CD4-positive, alpha-beta T cell (primary cell): Measurements from ENCODE around the gene BRD3OS. TPM values are rescaled to one million over a fixed set of nuclear protein-coding genes. Genes with fewer than 3 reads are reported as not detected.

Experiments
- ATAC-seq: fragments of 200-7000 bp; cut with Tn5 transposase; one replicate; pipeline ENCODE4 v1.10.0; 2022; ENCODE audit warnings: mild to moderate bottlenecking; ENCODE audit not compliant: poor library complexity
- CTCF ChIA-PET: fragments of 350-600 bp; sonication (Branson Sonifier 250); formaldehyde crosslinking; loops from one replicate; lab custom pipeline; 2021; ENCODE audit warnings: antibody characterized with exemption, inconsistent platforms; lab: Charles Lee
- POLR2A ChIA-PET: fragments of 350-600 bp; sonication (Branson Sonifier 250); formaldehyde crosslinking; loops from one replicate; lab custom pipeline; 2021; ENCODE audit warnings: antibody characterized with exemption, inconsistent platforms; lab: Charles Lee
- DNase-seq, 14 experiments: peaks; one replicate each; pipeline ENCODE4 v3.0.0-alpha.2; 2013 to 2020; ENCODE audit warnings: mixed read lengths in 2 of 14
- H3K27ac ChIP-seq, 2 donors: one replicate each; pipeline versions ENCODE4 v1.5.1 to v1.7.0; 2013; ENCODE audit warnings: low read length in 2 of 2, low read depth in 1 of 2, mild to moderate bottlenecking in 1 of 2
- H3K27me3 ChIP-seq, 2 experiments: 1 replicate in 1 of 2; 2 replicates in 1 of 2; pipeline versions ENCODE4 v1.6.1 to v1.7.0; 2013; ENCODE audit warnings: low read length in 2 of 2, control low read depth in 1 of 2, mild to moderate bottlenecking in 1 of 2, moderate library complexity in 1 of 2; ENCODE audit not compliant: insufficient read depth in 2 of 2, control insufficient read depth in 1 of 2
- H3K36me3 ChIP-seq: one replicate; pipeline ENCODE4 v1.6.1; 2013; ENCODE audit warnings: low read length, control low read depth; ENCODE audit not compliant: insufficient read depth
- H3K4me1 ChIP-seq: one replicate; pipeline ENCODE4 v1.6.1; 2013; ENCODE audit warnings: low read length, control low read depth; ENCODE audit not compliant: insufficient read depth
- H3K4me3 ChIP-seq: one replicate; pipeline ENCODE4 v1.5.1; 2013; ENCODE audit warnings: mild to moderate bottlenecking, low read length, moderate library complexity
- H3K9me3 ChIP-seq, 2 experiments: 1 replicate in 1 of 2; 2 replicates in 1 of 2; pipeline versions ENCODE4 v1.6.1 to v1.7.0; 2013; ENCODE audit warnings: low read length in 2 of 2, mild to moderate bottlenecking in 2 of 2, control low read depth in 1 of 2, moderate library complexity in 1 of 2; ENCODE audit not compliant: control insufficient read depth in 1 of 2, insufficient read depth in 1 of 2
- H3K27ac Mint-ChIP-seq: one replicate; pipeline ENCODE4 v1.8.0; 2020; ENCODE audit warnings: mixed read lengths
- H3K27me3 Mint-ChIP-seq: one replicate; pipeline ENCODE4 v1.8.0; 2021; ENCODE audit warnings: mixed read lengths
- H3K36me3 Mint-ChIP-seq: one replicate; pipeline ENCODE4 v1.8.0; 2021; ENCODE audit warnings: low read depth, mixed read lengths
- H3K4me1 Mint-ChIP-seq: one replicate; pipeline ENCODE4 v1.8.0; 2021; ENCODE audit warnings: low read depth, mixed read lengths
- H3K4me3 Mint-ChIP-seq: one replicate; pipeline ENCODE4 v1.8.0; 2020; ENCODE audit warnings: mild to moderate bottlenecking, mixed read lengths
- H3K9me3 Mint-ChIP-seq: one replicate; pipeline ENCODE4 v1.8.0; 2020; ENCODE audit warnings: mixed read lengths
- intact Hi-C, 2 experiments: fragments of 100-400 bp; cut with DNase I in 1 of 2; cut with micrococcal nuclease in 1 of 2; formaldehyde crosslinking; loops; one replicate each; pipeline versions ENCODE4 v1.15.1 to v1.9.0; 2023 to 2025; cut with DNase I, micrococcal nuclease
- total RNA-seq, 174 experiments: library from RNA in 2 of 174; stranded (reverse) in 2 of 174; gene quantifications; one replicate each; pipeline ENCODE4 v1.2.3 and lab custom pipeline; 2021 to 2026
- TF ChIP-seq, protein P1 (sequence below): fragments of 200-600 bp; IDR thresholded peaks from one replicate; pipeline ENCODE4 v1.8.0; 2022; ENCODE audit warnings: antibody characterized with exemption, mild to moderate bottlenecking

BRD3OS gene
- total RNA-seq, 2 experiments from 2014 or later = 4.0 to 4.9 TPM

- no peak for ATAC-seq
- TF ChIP-seq, protein P1, sequence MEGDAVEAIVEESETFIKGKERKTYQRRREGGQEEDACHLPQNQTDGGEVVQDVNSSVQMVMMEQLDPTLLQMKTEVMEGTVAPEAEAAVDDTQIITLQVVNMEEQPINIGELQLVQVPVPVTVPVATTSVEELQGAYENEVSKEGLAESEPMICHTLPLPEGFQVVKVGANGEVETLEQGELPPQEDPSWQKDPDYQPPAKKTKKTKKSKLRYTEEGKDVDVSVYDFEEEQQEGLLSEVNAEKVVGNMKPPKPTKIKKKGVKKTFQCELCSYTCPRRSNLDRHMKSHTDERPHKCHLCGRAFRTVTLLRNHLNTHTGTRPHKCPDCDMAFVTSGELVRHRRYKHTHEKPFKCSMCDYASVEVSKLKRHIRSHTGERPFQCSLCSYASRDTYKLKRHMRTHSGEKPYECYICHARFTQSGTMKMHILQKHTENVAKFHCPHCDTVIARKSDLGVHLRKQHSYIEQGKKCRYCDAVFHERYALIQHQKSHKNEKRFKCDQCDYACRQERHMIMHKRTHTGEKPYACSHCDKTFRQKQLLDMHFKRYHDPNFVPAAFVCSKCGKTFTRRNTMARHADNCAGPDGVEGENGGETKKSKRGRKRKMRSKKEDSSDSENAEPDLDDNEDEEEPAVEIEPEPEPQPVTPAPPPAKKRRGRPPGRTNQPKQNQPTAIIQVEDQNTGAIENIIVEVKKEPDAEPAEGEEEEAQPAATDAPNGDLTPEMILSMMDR = no peak
These were observed 48.4 kb upstream of the BRD3OS start for GRCh38 chr9:133976887-133977286.

GRCh38 chr9:133977421-133978201 is 47.7 kb upstream of the BRD3OS start:
- Mint-ChIP-seq H3K9me3 (no peaks in the 10 kb centered on the region), H3K27ac (no peak overlapping the region), H3K4me1 (no peaks in the 10 kb centered on the region), H3K27me3 (no peaks in the 10 kb centered on the region), H3K36me3 (no peaks in the 10 kb centered on the region), H3K4me3 (no peak overlapping the region)
- ChIA-PET CTCF (no interaction called here), POLR2A (no interaction called here)
- no peak for DNase-seq
- no peak overlapping the region for H3K27ac ChIP-seq
- no peaks in the 10 kb centered on the region for H3K36me3 ChIP-seq
- H3K9me3 ChIP-seq = no peaks in the 10 kb centered on the region
- no peak overlapping the region for H3K4me3 ChIP-seq
- no peaks in the 10 kb centered on the region for H3K27me3 ChIP-seq
- intact Hi-C loops = no loop called here
- no peak for ATAC-seq
- no peaks in the 10 kb centered on the region for H3K4me1 ChIP-seq
- TF ChIP-seq, protein P1 = no peak

More at GRCh38 chr9:133976887-133977286, 48.4 kb upstream of the BRD3OS start:
- Mint-ChIP-seq H3K27ac (no peak overlapping the region), H3K36me3 (no peaks in the 10 kb centered on the region), H3K9me3 (no peaks in the 10 kb centered on the region), H3K27me3 (no peaks in the 10 kb centered on the region), H3K4me3 (no peak overlapping the region), H3K4me1 (no peaks in the 10 kb centered on the region)
- Histone ChIP-seq H3K27ac (no peak overlapping the region), H3K36me3 (no peaks in the 10 kb centered on the region), H3K27me3 (no peaks in the 10 kb centered on the region), H3K9me3 (no peaks in the 10 kb centered on the region), H3K4me1 (no peaks in the 10 kb centered on the region), H3K4me3 (no peak overlapping the region)
- CTCF ChIA-PET = no interaction called here
- intact Hi-C loops = no loop called here
- POLR2A ChIA-PET = no interaction called here
- DNase-seq = no peak

DNA sequence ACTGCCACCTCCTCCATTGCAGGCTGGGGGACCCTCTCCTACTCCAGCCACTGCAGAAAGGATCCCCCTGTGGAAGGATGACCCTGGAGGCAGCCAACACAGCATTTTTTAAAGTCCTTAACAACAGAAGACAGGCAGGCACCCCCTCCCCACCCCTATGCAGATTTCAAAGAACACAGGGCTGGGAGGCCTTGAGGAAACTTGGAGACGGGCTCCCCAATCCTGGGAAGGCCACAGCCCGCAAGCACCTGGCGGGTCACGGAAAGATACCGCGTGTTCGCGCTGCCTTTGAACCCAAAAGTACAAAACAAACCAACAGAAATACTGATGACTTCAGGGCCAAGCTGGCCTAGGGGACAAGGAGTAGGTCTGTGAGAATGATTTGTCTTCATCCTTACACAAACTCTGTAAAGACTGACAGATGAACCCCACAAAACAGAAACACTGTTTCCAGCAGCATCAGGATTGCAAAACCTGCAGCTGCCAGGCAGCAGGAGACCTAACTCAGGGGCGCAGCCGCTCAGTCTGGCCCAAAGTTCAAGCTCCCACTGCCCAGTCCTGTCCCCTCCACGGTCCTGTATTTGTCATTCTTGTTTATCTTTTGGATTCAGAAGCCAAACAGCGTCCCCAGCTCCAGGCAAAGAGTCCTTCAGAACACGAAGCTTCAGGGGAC is 46.9 kb upstream of the BRD3OS start:
- ATAC-seq = no peak
- DNase-seq = no peak
- no peak overlapping the region for H3K4me3 ChIP-seq
- H3K27ac ChIP-seq = no peak overlapping the region
- no peaks in the 10 kb centered on the region for H3K27me3 ChIP-seq
- H3K27ac Mint-ChIP-seq = no peak overlapping the region
- H3K9me3 Mint-ChIP-seq = no peaks in the 10 kb centered on the region
- no peaks in the 10 kb centered on the region for H3K36me3 Mint-ChIP-seq
- CTCF ChIA-PET = no interaction called here
- H3K4me1 Mint-ChIP-seq = no peaks in the 10 kb centered on the region
- no peaks in the 10 kb centered on the region for H3K4me1 ChIP-seq
- no peaks in the 10 kb centered on the region for H3K36me3 ChIP-seq
- H3K4me3 Mint-ChIP-seq = no peak overlapping the region
- POLR2A ChIA-PET = no interaction called here
- no peaks in the 10 kb centered on the region for H3K9me3 ChIP-seq
- H3K27me3 Mint-ChIP-seq = no peaks in the 10 kb centered on the region
- TF ChIP-seq, protein P1 = no peak
- intact Hi-C loops = no loop called here
